Hepatocyte (in vitro differentiated cells): ENCODE data around the gene ATAD3B. TPM values are rescaled to one million over a fixed set of nuclear protein-coding genes. Genes with fewer than 3 reads are reported as not detected.

Source experiments
- DNase-seq: peaks from one replicate; pipeline ENCODE4 v3.0.0-alpha.2; 2016; ENCODE audit warnings: low spot score
- H2AFZ ChIP-seq: fragments of 200-600 bp; sonication (generic); 2 replicates; pipeline ENCODE4 v1.6.0; 2016; ENCODE audit warnings: antibody characterized with exemption, mild to moderate bottlenecking
- H3K27ac ChIP-seq: fragments of 200-600 bp; sonication (generic); 2 replicates; pipeline ENCODE4 v1.5.1; 2016; ENCODE audit warnings: mild to moderate bottlenecking
- H3K27me3 ChIP-seq: fragments of 200-600 bp; sonication (generic); 2 replicates; pipeline ENCODE4 v1.6.1; 2016
- H3K36me3 ChIP-seq: fragments of 200-600 bp; sonication (generic); replicated peaks from 2 replicates; pipeline ENCODE4 v1.5.1; 2016; ENCODE audit warnings: low read depth; ENCODE audit not compliant: insufficient read depth
- H3K4me1 ChIP-seq: fragments of 200-600 bp; sonication (generic); 2 replicates; pipeline ENCODE4 v1.5.1; 2016; ENCODE audit warnings: mild to moderate bottlenecking, moderate library complexity; ENCODE audit not compliant: insufficient read depth
- H3K4me2 ChIP-seq: fragments of 200-600 bp; sonication (generic); 2 replicates; pipeline ENCODE4 v1.6.0; 2016
- H3K4me3 ChIP-seq: fragments of 200-600 bp; sonication (generic); 2 replicates; pipeline ENCODE4 v1.5.1; 2016; ENCODE audit warnings: mild to moderate bottlenecking
- H3K79me2 ChIP-seq: fragments of 200-600 bp; sonication (generic); 2 replicates; pipeline ENCODE4 v1.6.0; 2017; ENCODE audit warnings: mild to moderate bottlenecking
- H3K9me2 ChIP-seq: fragments of 200-600 bp; sonication (generic); replicated peaks from 2 replicates; pipeline ENCODE4 v1.6.0; 2017; ENCODE audit warnings: mild to moderate bottlenecking; ENCODE audit not compliant: insufficient read depth
- H3K9me3 ChIP-seq: fragments of 200-600 bp; sonication (generic); 2 replicates; pipeline ENCODE4 v1.5.1; 2016; ENCODE audit warnings: low read depth, mild to moderate bottlenecking
- H4K20me1 ChIP-seq: fragments of 200-600 bp; sonication (generic); 2 replicates; pipeline ENCODE4 v1.6.0; 2016; ENCODE audit warnings: mild to moderate bottlenecking; ENCODE audit not compliant: insufficient read depth, poor library complexity, severe bottlenecking
- EZH2 ChIP-seq: fragments of 200-600 bp; sonication (generic); IDR thresholded peaks from 2 replicates; pipeline ENCODE4 v1.6.1; 2016; ENCODE audit warnings: antibody characterized with exemption, mild to moderate bottlenecking, borderline replicate concordance
- EZH2phosphoT487 ChIP-seq: fragments of 200-600 bp; sonication (generic); IDR thresholded peaks from one replicate; pipeline ENCODE4 v1.6.1; 2018; ENCODE audit warnings: antibody characterized with exemption, mild to moderate bottlenecking, low read depth, moderate library complexity; ENCODE audit not compliant: unreplicated experiment, severe bottlenecking
- WGBS: methylation state at CpG from one replicate; pipeline ENCODE4 v1.1.6; 2016; ENCODE audit warnings: low lambda C conversion rate; ENCODE audit errors: missing lambda C conversion rate; 5-methylcytosine and 5-hydroxymethylcytosine counted together
- polyA plus RNA-seq: library from polyadenylated mRNA; unstranded; fragments of >200 nt; fragmentation: Nextera tagmentation; extraction: Ambion mirVana; gene quantifications from 2 replicates; pipeline ENCODE4 v1.2.1, GENCODE V29; 2016
- total RNA-seq: library from RNA; depleted of rRNA; stranded (reverse); fragments of >200 nt; gene quantifications from 2 replicates; pipeline ENCODE4 v1.2.3, GENCODE V29; 2014
- TF ChIP-seq, protein P1 (sequence below): fragments of 200-600 bp; sonication (generic); IDR thresholded peaks from 2 replicates; pipeline ENCODE4 v1.5.1; 2016; ENCODE audit warnings: antibody characterized with exemption, mild to moderate bottlenecking; ENCODE audit not compliant: poor library complexity

Gene ATAD3B
- total and polyA plus RNA-seq, 2 experiments from 2014 or later: 13.4 to 33.2 TPM

DNA sequence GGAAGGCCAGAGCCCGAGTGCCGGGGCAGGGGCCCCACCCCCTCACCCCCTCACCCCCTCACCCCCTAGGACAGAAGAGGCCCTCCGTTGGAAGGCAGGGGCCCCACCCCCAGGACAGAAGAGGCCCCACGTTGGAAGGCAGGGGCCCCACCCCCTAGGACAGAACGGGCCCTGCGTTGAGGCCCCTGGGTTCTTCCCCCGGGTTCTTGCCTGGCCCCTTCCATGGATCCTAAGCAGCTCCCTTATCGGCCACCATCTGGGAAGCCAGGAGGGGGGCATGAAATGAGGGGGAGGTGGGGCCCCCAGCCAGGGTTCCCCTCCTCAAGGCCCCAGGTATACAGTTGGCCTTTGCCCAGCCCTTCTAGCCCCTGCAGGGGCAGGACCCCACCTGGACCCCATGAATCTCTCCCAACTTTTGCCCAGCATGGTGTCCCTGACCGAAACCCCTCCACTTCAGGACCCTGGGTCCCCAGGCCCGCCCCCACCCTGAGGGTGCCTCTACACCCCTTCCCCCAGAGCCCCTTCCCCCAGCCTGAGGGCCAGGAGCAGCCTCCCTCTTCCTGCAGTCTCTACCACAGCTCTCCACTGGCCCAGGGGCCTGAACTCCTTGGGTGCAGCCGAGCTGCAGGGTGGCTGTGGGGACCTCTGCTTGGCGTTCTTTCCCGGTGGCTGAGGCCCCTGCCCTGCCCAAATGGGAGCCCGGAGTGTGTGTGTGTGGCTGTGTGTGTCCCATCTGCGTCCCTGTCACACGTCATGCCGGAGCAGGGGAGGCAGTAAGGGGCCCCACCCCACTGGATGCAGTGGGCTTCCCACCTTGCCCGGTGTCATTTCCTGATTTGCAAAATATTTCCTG, 40.3 kb upstream of the ATAD3B start:
- Histone ChIP-seq H3K4me2 (peak overlapping the region; percentile 66), H2AFZ (peak overlapping the region; percentile 62), H3K36me3 (no peaks in the 10 kb centered on the region), H3K79me2 (peaks cover 4% of the 10 kb centered on the region), H3K27ac (peak overlapping the region; percentile 96), H3K27me3 (no peaks in the 10 kb centered on the region), H3K4me1 (peaks cover 64% of the 10 kb centered on the region), H3K9me2 (no peaks in the 10 kb centered on the region), H4K20me1 (no peaks in the 10 kb centered on the region), H3K4me3 (no peak overlapping the region), H3K9me3 (no peaks in the 10 kb centered on the region)
- DNase-seq: no peak
- 56% methylated on average over 13 of the region's 18 CpGs for WGBS
- TF ChIP-seq EZH2phosphoT487: no peak
- no peak for TF ChIP-seq EZH2
- TF ChIP-seq, protein P1, sequence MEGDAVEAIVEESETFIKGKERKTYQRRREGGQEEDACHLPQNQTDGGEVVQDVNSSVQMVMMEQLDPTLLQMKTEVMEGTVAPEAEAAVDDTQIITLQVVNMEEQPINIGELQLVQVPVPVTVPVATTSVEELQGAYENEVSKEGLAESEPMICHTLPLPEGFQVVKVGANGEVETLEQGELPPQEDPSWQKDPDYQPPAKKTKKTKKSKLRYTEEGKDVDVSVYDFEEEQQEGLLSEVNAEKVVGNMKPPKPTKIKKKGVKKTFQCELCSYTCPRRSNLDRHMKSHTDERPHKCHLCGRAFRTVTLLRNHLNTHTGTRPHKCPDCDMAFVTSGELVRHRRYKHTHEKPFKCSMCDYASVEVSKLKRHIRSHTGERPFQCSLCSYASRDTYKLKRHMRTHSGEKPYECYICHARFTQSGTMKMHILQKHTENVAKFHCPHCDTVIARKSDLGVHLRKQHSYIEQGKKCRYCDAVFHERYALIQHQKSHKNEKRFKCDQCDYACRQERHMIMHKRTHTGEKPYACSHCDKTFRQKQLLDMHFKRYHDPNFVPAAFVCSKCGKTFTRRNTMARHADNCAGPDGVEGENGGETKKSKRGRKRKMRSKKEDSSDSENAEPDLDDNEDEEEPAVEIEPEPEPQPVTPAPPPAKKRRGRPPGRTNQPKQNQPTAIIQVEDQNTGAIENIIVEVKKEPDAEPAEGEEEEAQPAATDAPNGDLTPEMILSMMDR: no peak

DNA sequence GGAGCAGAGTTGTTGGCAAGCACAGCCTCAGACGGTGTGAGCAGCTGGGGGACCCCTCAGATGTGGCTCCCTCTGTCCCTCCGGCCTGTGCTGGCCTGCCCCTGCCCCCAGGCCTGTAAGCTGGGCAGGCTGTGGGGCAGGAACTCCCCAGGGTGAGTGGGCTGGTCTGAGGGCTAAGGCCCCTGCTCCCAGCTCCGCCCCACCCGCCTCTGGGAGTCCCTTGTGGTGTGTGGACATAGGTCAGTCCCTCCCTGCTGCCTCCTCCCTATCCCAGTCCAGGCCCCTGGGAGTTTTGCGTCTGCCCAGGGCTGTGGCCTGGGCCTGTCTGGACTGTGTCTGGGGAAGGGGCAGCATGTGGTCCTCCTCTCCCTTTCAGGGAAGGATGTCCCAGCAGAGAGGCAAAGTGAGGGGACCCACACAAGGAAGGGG, 39.7 kb upstream of the ATAD3B start:
- H3K4me3 ChIP-seq: no peak overlapping the region
- peak overlapping the region; percentile 66 for H3K4me2 ChIP-seq

DNA sequence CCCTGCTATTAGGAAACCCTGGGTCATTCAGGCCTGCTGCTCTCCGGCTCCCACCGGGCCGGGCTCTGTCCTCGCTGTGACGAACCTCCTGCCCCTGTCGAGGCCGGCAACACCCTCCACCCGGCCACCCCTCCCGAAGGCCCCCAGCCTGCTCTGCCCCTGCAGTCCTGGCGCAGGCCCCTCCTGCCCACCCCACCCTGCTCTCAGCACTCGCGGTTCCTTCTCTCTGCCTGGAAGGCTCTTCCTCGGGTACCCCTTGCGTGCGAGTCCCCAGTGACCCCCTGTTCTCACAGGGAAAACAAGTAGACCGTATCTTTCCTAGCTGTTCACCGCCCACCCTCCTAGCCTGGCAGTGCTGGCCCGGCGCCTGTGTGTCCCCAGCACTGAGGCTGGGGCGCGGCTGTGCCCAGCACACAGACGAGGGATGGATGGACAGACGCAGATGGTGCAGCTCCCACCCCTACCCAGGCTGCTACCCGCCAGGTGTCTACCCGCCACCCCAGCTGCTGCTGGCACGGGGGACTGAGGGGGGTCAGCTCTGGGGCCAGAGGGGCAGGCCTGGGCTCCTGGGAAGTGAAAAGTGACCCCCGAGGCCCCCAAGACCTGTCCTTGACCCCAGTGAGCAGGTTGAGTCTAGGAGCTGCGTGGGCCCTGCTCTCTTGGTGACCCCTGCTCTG, 39.2 kb upstream of the ATAD3B start:
- Histone ChIP-seq H2AFZ (no peak overlapping the region), H3K36me3 (no peaks in the 10 kb centered on the region), H4K20me1 (no peaks in the 10 kb centered on the region), H3K4me2 (peak overlapping the region; percentile 66), H3K27ac (peak overlapping the region; percentile 96), H3K79me2 (peaks cover 16% of the 10 kb centered on the region), H3K4me1 (peaks cover 72% of the 10 kb centered on the region), H3K9me2 (no peaks in the 10 kb centered on the region), H3K9me3 (no peaks in the 10 kb centered on the region), H3K27me3 (no peaks in the 10 kb centered on the region), H3K4me3 (no peak overlapping the region)
- no peak for DNase-seq
- no peak for TF ChIP-seq EZH2
- TF ChIP-seq EZH2phosphoT487: no peak
- TF ChIP-seq, protein P1: no peak
- WGBS: 75% methylated on average over 27 of the region's 28 CpGs

More for the DNA sequence above, 39.7 kb upstream of the ATAD3B start:
- H3K9me2 ChIP-seq: no peaks in the 10 kb centered on the region
- H4K20me1 ChIP-seq: no peaks in the 10 kb centered on the region
- H3K36me3 ChIP-seq: no peaks in the 10 kb centered on the region
- no peaks in the 10 kb centered on the region for H3K9me3 ChIP-seq
- 53% methylated on average over 4 of the region's 5 CpGs for WGBS
- H3K27ac ChIP-seq: peak overlapping the region; percentile 96
- peak overlapping the region; percentile 35 for H2AFZ ChIP-seq
- H3K27me3 ChIP-seq: no peaks in the 10 kb centered on the region
- DNase-seq: peak; percentile 84
- H3K79me2 ChIP-seq: peaks cover 11% of the 10 kb centered on the region
- no peak for TF ChIP-seq EZH2
- no peak for TF ChIP-seq EZH2phosphoT487
- TF ChIP-seq, protein P1: no peak
- H3K4me1 ChIP-seq: peaks cover 66% of the 10 kb centered on the region
